ENCODE results near the gene AGMAT. TPM values are rescaled to one million over a fixed set of nuclear protein-coding genes. Genes with fewer than 3 reads are reported as not detected.

Gene AGMAT
- polyA plus RNA-seq, 1 donor from 2014 or later, result 11.8 TPM

GRCh38 chr1:15558516-15558915 lies 26.3 kb downstream of the AGMAT start:
- no peaks in the 10 kb centered on the region for H3K27me3 Mint-ChIP-seq
- H3K4me1 Mint-ChIP-seq, result peaks cover 0 to 4% (median 0%) of the 10 kb centered on the region in 3 donors
- no peaks in the 10 kb centered on the region for H3K9me3 Mint-ChIP-seq
- H3K27ac Mint-ChIP-seq, result no peak overlapping the region
- no peak overlapping the region for H3K4me3 Mint-ChIP-seq
- peaks cover 5% of the 10 kb centered on the region for H3K36me3 Mint-ChIP-seq

DNA sequence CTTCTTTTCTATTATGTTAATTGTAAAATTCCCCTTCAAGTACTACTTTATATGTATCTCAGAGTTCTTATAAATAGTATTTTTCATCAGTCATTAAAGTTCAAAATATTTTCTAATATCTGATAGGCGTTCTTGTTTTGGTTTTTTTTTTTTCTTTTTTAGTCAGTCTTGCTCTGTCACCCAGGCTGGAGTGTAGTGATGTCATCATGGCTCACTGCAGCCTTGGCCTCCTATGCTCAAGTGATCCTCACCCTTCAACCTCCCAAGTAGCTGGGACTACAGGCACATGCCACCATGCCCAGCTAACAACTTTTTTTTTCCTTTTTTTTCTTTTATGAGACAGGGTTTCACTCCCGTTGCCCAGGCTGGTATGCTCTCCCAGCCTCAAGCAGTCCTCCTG lies 27.3 kb downstream of the AGMAT start:
- H3K27me3 Mint-ChIP-seq, result no peaks in the 10 kb centered on the region
- no peaks in the 10 kb centered on the region for H3K9me3 Mint-ChIP-seq
- H3K4me3 Mint-ChIP-seq, result no peak overlapping the region
- no peak overlapping the region for H3K27ac Mint-ChIP-seq
- H3K36me3 Mint-ChIP-seq, result peaks cover 5% of the 10 kb centered on the region
- no peaks in the 10 kb centered on the region for H3K4me1 Mint-ChIP-seq

DNA sequence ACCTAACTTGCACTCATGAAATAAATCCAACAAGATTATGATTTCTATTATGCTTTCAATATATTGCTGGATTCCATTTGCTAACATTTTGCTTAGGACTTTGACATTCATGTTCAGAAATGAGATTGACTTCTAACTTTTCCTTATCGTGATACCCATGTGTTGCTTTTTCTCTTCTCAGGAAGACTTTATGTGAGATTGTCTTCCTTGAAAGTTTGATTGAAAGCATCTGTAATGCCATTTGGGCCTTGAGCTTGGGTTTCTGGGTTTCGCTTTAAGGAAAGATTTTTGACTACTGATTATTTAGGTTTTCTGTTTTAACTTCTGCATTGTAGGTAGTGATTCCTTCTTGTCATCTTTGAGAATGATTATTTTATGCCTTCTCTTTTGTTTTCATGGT lies 27.8 kb downstream of the AGMAT start:
- no peaks in the 10 kb centered on the region for H3K27me3 Mint-ChIP-seq
- H3K4me3 Mint-ChIP-seq, result no peak overlapping the region
- H3K36me3 Mint-ChIP-seq, result peaks cover 6% of the 10 kb centered on the region
- H3K27ac Mint-ChIP-seq, result no peak overlapping the region
- no peaks in the 10 kb centered on the region for H3K9me3 Mint-ChIP-seq
- no peaks in the 10 kb centered on the region for H3K4me1 Mint-ChIP-seq

DNA sequence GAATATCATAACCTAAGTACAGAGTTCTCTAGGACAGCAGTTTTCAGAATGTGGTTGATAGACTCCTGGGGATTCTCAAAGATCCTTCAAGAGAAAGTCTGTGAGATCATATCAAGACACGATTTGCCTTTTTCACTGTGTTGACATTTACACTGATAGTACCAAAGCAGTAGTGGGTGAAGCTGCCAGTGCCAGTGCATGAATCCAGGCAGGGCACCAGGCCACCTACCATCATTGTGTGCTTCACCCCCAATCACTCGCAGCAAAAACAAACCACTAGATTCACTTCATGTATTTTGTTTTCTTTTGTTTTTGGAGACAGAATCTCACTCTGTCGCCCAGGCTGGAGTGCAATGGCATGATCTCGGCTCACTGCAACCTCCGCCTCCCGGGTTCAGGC lies 34.3 kb downstream of the AGMAT start:
- H3K27me3 Mint-ChIP-seq, result no peaks in the 10 kb centered on the region
- H3K4me3 Mint-ChIP-seq, result no peak overlapping the region
- H3K36me3 Mint-ChIP-seq, result peaks cover 4% of the 10 kb centered on the region
- peaks cover 0 to 5% (median 2%) of the 10 kb centered on the region in 3 donors for H3K4me1 Mint-ChIP-seq
- H3K27ac Mint-ChIP-seq, result peak overlapping the region in 1 of 3 donors; percentile 13
- no peaks in the 10 kb centered on the region for H3K9me3 Mint-ChIP-seq

- peaks cover 6% of the 10 kb centered on the region for H3K36me3 Mint-ChIP-seq
Observed at GRCh38 chr1:15546641-15547040, 38.2 kb downstream of the AGMAT start.

GRCh38 chr1:15543589-15544568 lies 41.0 kb downstream of the AGMAT start:
- no peak overlapping the region for H3K4me3 Mint-ChIP-seq
- peaks cover 8% of the 10 kb centered on the region for H3K36me3 Mint-ChIP-seq
- H3K27ac Mint-ChIP-seq, result peak overlapping the region in 1 of 3 donors; percentile 24
- no peaks in the 10 kb centered on the region for H3K9me3 Mint-ChIP-seq
- peaks cover 0 to 2% (median under 1%) of the 10 kb centered on the region in 3 donors for H3K4me1 Mint-ChIP-seq
- H3K27me3 Mint-ChIP-seq, result no peaks in the 10 kb centered on the region

More at GRCh38 chr1:15546641-15547040, 38.2 kb downstream of the AGMAT start:
- Mint-ChIP-seq H3K4me3 (no peak overlapping the region), H3K9me3 (no peaks in the 10 kb centered on the region), H3K27me3 (no peaks in the 10 kb centered on the region), H3K4me1 (peaks cover 0 to 7% (median 2%) of the 10 kb centered on the region in 3 donors), H3K27ac (no peak overlapping the region)

GRCh38 chr1:15543251-15543588 lies 41.6 kb downstream of the AGMAT start:
- peaks cover 11% of the 10 kb centered on the region for H3K36me3 Mint-ChIP-seq
- peak overlapping the region in 1 of 3 donors; percentile 24 for H3K27ac Mint-ChIP-seq
- H3K27me3 Mint-ChIP-seq, result no peaks in the 10 kb centered on the region

GRCh38 chr1:15542388-15543250 lies 42.2 kb downstream of the AGMAT start:
- Mint-ChIP-seq H3K4me1 (peaks cover 0 to 4% (median 2%) of the 10 kb centered on the region in 3 donors), H3K9me3 (no peaks in the 10 kb centered on the region), H3K27ac (peak overlapping the region in 1 of 3 donors; percentile 27), H3K27me3 (no peaks in the 10 kb centered on the region), H3K4me3 (no peak overlapping the region), H3K36me3 (peaks cover 8% of the 10 kb centered on the region)

More at GRCh38 chr1:15543251-15543588, 41.6 kb downstream of the AGMAT start:
- H3K4me3 Mint-ChIP-seq, result no peak overlapping the region
- H3K4me1 Mint-ChIP-seq, result peaks cover 0 to 3% (median 2%) of the 10 kb centered on the region in 3 donors
- no peaks in the 10 kb centered on the region for H3K9me3 Mint-ChIP-seq

DNA sequence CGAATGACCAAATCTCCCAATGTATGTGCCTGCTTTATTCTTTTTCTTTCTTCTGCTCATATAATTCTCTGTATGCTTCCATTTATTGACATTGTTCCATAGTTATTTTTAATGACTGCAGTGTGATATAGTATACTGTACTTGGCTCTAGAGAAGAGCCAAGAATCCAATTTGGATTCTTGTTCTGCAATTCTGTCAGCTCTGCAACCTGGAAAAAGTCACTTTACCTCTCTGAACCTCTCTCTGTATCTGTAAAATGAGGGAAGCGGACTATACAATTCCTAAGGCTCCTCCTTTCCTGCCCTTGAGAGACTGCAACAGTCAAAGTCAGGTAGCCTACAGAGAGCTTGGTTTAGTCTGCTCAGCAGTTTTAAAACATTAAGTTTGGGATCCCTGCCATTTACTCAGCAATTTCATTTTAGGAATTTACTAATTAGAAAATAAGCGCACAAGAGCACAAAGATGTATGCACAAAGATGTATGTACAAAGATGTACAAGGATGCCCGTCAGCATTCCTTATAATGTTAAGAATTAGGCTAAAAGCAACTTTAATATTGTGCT lies 43.5 kb downstream of the AGMAT start:
- H3K9me3 Mint-ChIP-seq, result no peaks in the 10 kb centered on the region
- H3K4me3 Mint-ChIP-seq, result no peak overlapping the region
- H3K27ac Mint-ChIP-seq, result peak overlapping the region in 1 of 3 donors; percentile 9
- peaks cover 8% of the 10 kb centered on the region for H3K36me3 Mint-ChIP-seq
- H3K27me3 Mint-ChIP-seq, result no peaks in the 10 kb centered on the region
- H3K4me1 Mint-ChIP-seq, result peaks cover 0 to 5% (median 2%) of the 10 kb centered on the region in 3 donors

DNA sequence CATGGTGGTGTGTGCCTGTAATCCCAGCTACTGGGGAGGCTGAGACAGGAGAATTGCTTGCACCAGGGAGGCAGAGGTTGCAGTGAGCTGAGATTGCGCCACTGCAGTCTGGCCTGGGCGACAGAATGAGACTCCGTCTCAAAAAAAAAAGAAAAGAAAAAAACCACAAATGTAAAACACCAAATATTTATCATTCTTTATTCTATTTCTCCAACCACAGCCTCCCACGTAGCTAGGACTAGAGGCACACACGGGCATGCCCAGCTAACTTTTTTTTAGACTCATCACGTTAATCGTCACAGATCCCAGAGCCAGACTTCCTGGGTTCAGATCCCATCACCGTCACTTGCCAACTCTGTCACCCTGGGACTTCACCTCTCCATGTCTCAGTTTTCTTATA lies 44.7 kb downstream of the AGMAT start:
- no peaks in the 10 kb centered on the region for H3K27me3 Mint-ChIP-seq
- peaks cover 8% of the 10 kb centered on the region for H3K36me3 Mint-ChIP-seq
- H3K9me3 Mint-ChIP-seq, result no peaks in the 10 kb centered on the region
- H3K4me1 Mint-ChIP-seq, result peaks cover 0 to 5% (median 2%) of the 10 kb centered on the region in 3 donors
- H3K4me3 Mint-ChIP-seq, result no peak overlapping the region
- peak overlapping the region in 1 of 3 donors; percentile 22 for H3K27ac Mint-ChIP-seq

DNA sequence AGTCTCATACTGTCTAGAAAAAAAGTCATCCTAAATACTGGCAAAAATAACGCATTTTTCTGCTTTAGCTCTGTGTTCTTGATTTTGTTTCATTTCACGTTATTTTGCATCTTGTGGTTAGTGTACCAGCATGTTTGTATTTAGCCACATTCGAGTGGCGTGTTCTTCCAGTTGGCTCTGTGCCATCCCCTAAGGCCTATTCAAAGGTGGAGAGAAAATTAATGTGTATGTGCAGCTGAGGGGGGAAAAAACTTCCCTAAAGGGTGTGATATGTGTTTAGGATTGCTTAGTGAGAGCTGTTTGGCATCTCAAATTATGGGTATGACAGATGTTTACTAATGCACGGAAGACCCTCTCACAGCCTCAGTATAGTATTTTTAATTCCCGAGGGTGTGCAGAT lies 46.1 kb downstream of the AGMAT start:
- no peaks in the 10 kb centered on the region for H3K9me3 Mint-ChIP-seq
- peaks cover 0 to 5% (median 2%) of the 10 kb centered on the region in 3 donors for H3K4me1 Mint-ChIP-seq
- H3K4me3 Mint-ChIP-seq, result no peak overlapping the region
- H3K27me3 Mint-ChIP-seq, result no peaks in the 10 kb centered on the region
- no peak overlapping the region for H3K27ac Mint-ChIP-seq
- peaks cover 8% of the 10 kb centered on the region for H3K36me3 Mint-ChIP-seq

DNA sequence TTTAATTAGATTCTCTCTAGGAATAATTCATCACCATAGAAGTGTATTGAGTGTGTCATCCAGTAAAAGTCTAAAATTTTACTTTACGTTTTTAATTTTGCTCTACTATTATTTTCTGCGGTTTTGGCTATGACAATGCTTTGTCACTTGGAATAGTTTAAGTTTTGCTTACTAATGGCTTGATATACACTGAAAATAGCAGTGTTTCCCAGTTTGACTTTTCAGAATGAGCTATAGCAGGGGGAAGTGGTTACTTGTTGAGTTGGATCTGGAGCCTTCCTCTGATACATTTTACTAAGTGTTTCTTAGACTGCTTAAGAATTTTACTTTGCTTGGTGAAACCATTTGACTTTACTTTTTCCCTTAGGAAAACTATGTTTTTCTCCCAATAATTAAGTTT lies 53.2 kb downstream of the AGMAT start:
- H3K27me3 Mint-ChIP-seq, result no peaks in the 10 kb centered on the region
- H3K36me3 Mint-ChIP-seq, result no peaks in the 10 kb centered on the region
- H3K4me3 Mint-ChIP-seq, result peak overlapping the region in 1 of 4 donors; percentile 21
- no peak overlapping the region for H3K27ac Mint-ChIP-seq
- H3K4me1 Mint-ChIP-seq, result peaks cover 14 to 23% (median 16%) of the 10 kb centered on the region in 3 donors
- no peaks in the 10 kb centered on the region for H3K9me3 Mint-ChIP-seq

GRCh38 chr1:15531003-15531402 lies 53.8 kb downstream of the AGMAT start:
- no peaks in the 10 kb centered on the region for H3K27me3 Mint-ChIP-seq
- H3K4me3 Mint-ChIP-seq, result peak overlapping the region in 2 of 4 donors; percentile 19 to 21
- H3K9me3 Mint-ChIP-seq, result no peaks in the 10 kb centered on the region
- H3K36me3 Mint-ChIP-seq, result no peaks in the 10 kb centered on the region
- peak overlapping the region in 1 of 3 donors; percentile 3 for H3K27ac Mint-ChIP-seq
- H3K4me1 Mint-ChIP-seq, result peaks cover 19 to 26% (median 20%) of the 10 kb centered on the region in 3 donors

GRCh38 chr1:15526490-15527339 lies 58.1 kb downstream of the AGMAT start, which contains the start of gene DNAJC16:
TSS of gene DNAJC16 (plus strand) at chr1:15526848. CDS start at chr1:15529106, 2,258 bp downstream.
- Mint-ChIP-seq H3K9me3 (no peaks in the 10 kb centered on the region), H3K4me3 (peak within 1 kb of the TSS; percentile 77 to 99 (median 96)), H3K27me3 (no peaks in the 10 kb centered on the region), H3K36me3 (no peaks in the 10 kb centered on the region), H3K27ac (peak within 1 kb of the TSS; percentile 87 to 100 (median 100)), H3K4me1 (peaks cover 21 to 39% (median 27%) of the 10 kb centered on the region in 3 donors)

Measured in IgD-negative memory B cell (primary cell).